ENCODE measurements around the gene TTYH3.
A peak's percentile ranks its signal among the peaks of the same experiment; 100 is the strongest.
"Not testable (repeated sequence)": the region's sequence is repeated elsewhere in the genome, so short reads cannot be mapped to it uniquely, and the experiment has no call there.

The TTYH3 gene

DNA sequence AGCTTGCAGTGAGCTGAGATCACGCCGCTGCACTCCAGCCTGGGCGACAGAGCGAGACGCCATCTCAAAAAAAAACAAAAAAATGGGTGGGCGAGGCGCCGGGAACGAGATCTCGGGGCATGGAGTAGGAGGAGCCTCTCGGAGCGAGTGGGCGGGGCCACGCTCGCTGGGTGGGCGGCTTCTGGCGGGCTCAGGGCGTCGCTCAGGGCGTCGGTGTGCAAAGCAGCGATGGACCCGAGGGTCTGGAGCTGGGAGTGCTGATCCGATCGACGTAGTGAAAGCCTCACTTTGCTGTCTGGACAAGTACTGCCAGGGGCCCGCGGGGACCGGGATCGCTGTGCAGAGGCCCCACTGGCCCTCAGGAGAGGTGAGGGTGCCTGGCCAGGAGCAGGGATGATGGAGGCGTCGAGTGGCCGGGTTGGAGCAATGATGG lies 33.6 kb downstream of the TTYH3 start:
- no peak for DNase-seq (ENCODE audit: low read depth in 2 of 2)

- DNase-seq (ENCODE audit: low read depth in 2 of 2), result no peak
These were observed 34.4 kb downstream of the TTYH3 start for GRCh38 chr7:2666155-2666554.

GRCh38 chr7:2666588-2667250 lies 34.9 kb downstream of the TTYH3 start:
- no peak for DNase-seq (ENCODE audit: low read depth in 2 of 2)

DNA sequence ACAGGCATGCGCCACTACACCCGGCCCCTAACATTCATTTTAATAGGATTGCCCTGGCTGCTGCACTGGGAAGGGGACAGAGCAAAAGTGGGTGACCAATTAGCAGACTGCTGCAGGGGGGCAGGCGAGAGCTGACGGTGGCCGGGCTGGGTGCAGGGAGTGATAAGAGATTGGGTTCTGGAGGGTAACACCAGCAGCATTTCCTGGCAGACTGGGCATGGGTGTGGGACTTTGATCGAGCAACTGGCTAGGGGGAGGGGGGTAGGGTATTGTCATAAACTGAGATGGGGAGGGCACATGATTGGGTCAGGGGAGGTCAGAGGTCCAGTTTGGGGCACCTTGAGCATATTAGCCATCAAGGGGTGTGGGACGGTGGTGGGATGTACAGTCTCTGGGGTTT lies 36.1 kb downstream of the TTYH3 start:
- DNase-seq (ENCODE audit: low read depth in 2 of 2), result no peak

DNA sequence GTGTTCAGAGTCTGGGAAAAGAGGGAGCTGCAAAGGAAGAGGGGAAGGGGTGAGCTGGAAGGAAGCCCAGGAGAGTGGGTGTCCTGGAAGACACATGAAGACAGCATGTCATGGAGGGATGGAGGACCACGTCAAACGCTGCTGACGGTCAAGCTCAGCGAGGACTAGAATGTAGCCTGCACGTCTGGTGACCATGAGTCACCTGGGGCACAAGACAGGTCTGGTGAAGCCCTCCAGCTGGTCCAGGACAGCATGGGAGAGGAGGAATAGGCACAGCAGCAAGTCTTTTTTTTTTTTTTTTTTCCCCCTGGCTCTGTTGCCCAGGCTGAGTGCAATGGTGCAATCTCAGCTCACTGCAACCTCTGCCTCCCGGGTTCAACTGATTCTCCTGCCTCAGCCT lies 36.6 kb downstream of the TTYH3 start:
- DNase-seq (ENCODE audit: low read depth in 2 of 2), result no peak

GRCh38 chr7:2670171-2670570 lies 38.4 kb downstream of the TTYH3 start:
- DNase-seq (ENCODE audit: low read depth in 2 of 2), result no peak

DNA sequence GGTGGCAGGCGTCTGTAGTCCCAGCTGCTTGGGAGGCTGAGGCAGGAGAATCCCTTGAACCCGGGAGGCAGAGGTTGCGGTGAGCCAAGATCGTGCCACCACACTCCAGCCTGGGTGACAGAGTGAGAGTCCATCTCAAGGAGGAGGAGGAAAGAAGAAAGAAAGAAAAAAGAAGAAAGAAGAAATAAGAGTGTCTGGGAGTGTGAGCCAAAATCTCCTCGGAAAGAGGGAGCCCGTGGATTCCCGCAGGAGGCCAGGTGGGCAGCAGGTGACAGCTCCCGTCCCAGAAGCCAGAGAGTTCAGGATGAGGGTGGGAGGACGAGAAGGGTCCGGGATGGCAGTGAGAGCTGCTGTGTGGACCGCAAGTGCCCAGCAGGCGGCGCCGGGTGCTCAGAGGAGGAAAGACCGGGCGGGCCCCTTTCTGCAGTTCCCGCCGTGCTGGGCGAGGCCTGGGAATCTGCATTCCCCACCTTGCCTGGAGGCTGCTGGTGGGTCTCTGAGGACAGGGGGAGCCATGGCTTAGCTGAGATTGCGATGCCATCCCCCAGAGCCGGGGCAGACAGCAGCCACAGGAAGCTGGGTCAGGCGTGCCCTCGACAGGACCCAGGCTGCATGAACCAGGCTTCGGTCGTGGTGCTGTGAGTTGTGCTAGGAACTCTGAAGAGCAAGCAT lies 39.1 kb downstream of the TTYH3 start:
- peak; percentile 50 to 62 for DNase-seq (ENCODE audit: low read depth in 2 of 2)

- DNase-seq (ENCODE audit: low read depth in 2 of 2), result not testable (repeated sequence)
These were observed 41.4 kb downstream of the TTYH3 start for GRCh38 chr7:2673214-2673613.

DNA sequence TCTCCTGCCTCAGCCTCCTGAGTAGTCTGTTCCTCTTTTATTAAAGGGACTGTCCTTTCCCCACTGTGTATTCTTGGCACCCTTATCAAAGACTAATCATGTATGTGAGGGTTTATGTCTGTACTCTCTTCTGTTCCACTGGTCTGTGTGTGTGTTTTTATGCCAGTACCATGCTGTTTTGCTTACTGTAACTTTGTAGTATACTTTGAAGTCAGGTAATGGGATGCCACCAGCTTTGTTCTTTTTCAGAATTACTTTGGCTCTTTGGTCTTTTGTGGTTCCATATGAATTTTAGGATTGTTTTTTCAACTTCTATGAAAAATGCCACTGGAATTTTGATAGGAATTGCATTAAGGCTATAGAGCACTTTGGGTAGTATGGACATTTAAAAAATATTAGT lies 42.1 kb downstream of the TTYH3 start:
- DNase-seq (ENCODE audit: low read depth in 2 of 2), result no peak

DNA sequence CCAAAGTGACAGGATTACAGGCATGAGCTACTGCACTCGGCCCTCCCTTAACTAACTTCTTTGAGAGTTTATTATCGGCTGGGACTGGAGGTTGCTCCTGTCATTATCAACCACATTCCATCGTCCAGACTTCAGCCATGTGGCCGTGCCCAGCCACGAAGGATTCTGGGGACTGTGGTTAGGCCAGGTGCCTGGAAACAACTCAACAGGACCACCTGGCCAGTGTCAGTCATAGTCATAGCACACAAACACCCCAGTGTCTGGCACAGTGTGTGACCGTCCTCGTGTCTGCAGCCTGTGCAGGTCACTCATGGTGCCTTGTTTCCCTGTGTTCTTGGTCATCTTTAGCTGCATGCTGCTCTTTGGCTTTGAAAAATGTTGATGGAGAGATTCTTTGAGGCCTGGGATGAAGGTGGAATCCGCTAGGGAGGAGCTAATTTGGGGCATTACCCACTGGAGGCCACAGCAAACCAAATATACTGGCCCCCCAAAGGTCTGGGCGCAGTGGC lies 43.5 kb downstream of the TTYH3 start:
- DNase-seq (ENCODE audit: low read depth in 2 of 2), result no peak

DNA sequence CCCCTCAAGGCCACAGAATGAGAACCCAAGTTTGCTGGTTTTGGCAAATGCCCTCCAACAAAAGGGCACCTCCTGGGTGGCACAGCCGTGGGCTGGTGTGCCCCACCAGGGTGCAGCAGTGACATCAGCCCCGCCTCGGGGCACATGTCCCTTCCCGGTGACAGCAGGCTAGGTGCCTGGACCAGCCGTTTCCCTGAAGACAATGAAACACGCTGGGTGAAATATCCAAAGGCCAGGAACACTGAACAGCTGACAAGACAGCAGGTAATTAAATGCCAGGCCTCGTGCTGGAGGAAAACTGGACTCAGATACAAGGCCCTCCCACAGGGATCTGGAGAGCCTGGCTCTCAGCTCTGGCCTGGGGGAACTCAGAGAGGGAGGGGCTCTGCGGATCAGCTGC lies 44.8 kb downstream of the TTYH3 start:
- DNase-seq (ENCODE audit: low read depth in 2 of 2), result not testable (repeated sequence)

- DNase-seq (ENCODE audit: low read depth in 2 of 2), result not testable (repeated sequence)
These were observed 46.7 kb downstream of the TTYH3 start for GRCh38 chr7:2678454-2678853.

DNA sequence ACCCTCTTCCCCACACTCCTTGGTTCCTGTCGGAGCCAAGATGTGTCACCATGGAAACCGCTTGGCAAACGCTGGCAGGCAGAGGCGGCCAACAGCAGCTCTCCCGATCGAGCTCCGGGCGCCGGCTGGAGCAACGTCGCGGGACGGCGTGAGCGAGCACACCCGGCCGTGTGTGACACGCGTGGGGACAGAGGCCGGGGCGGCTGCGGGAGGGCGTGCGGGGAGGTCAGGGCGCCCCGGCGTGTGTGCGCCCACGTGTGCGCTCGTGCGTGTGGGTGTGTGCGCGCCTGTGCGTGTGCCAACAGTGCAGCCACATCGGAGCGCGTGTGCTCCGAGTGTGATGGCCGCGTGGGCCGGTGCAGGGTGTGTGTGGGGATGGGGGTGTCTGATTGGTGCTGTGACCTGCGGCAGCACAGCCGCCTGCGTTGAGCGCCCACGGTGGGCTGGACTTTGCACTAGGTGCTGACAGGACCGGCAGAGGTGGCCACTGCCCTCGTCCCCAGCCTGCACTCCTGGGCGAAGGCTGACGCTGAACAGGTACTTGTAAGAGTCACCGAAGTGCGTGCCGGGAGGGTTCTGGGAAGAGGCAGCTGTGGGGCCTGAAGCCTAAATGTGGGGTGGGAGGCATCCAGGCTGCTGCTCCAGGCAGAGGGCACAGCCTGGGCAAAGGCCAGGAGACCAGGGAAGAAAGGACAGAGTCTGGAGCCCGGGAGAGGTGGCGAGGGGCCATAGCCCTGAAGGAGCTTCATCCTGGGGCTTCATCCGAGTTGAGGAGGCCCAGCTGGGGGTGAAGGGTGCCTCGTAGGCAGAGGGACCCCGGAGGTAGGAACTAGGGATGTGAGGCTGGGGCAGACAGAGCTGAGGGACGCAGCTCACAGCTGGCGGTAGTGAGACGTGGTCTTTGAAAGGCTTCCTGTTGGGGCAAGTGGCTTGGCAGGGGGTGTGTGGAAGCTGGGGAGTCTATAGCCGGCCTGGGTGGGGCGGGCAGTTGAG lies 47.6 kb downstream of the TTYH3 start:
- DNase-seq (ENCODE audit: low read depth in 2 of 2), result not testable (repeated sequence)

GRCh38 chr7:2680256-2680655 lies 48.5 kb downstream of the TTYH3 start:
- no peak for DNase-seq (ENCODE audit: low read depth in 2 of 2)

GRCh38 chr7:2680792-2681490 lies 49.2 kb downstream of the TTYH3 start:
- peak; percentile 37 to 50 for DNase-seq (ENCODE audit: low read depth in 2 of 2)

- DNase-seq (ENCODE audit: low read depth in 2 of 2), result no peak
These were observed 50.4 kb downstream of the TTYH3 start for GRCh38 chr7:2681929-2682799.

GRCh38 chr7:2684501-2684900 lies 52.7 kb downstream of the TTYH3 start:
- no peak for DNase-seq (ENCODE audit: low read depth in 2 of 2)

GRCh38 chr7:2686101-2686500 lies 54.3 kb downstream of the TTYH3 start:
- DNase-seq (ENCODE audit: low read depth in 2 of 2), result no peak

DNA sequence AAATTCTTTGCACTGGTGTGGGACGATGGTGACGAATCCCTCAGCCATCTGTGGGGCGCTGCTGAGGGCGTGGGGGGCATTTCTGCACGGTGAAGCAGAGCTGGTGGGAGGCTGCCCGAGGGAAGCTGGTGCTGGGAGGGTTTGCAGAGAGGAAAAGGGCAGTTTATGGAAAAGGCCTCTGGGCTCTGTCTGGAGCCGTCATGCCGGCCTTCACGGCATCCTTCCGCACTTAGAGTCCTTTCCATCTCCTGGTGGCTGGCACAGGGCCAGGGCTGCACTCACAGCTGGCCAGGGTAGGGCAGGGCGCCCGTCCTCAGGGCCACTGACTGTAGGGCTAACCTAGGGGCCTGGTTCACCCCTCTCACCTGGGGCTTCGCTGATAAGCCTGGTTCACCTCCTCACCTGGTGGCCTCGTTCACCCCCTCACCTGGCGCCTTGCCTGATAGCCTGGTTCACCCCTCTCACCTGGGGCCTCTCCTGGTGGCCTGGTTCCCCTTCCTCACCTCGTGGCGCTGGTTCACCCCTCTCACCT lies 55.6 kb downstream of the TTYH3 start:
- DNase-seq (ENCODE audit: low read depth in 2 of 2), result no peak

DNA sequence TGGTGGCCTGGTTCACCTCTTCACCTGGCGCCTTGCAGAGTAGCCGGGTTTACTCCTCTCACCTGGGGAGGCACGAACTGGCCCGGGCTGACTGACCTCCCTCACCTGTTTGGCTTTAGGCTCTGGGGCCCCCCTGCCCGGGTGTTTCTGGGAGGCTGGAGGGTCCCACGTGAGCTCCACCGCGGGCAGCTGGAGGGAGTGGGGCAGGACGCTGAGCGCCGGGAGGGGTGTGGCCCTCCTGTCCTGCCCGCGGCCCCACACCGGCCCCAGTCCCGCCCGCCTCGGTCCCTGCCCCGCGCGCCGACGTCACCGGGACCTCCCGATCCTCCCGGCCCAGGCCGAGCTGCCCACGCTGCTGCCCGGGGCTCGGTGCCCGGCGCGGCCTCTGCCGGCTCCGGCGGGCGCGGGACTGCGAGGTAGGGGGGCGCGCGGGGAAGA lies 56.1 kb downstream of the TTYH3 start, which contains the start of gene AMZ1:
Gene AMZ1, plus strand, starts transcription at position 322 of the 438 bp plus-strand sequence. CDS start 12,250 bp downstream, outside the sequence.
- no peak for DNase-seq (ENCODE audit: low read depth in 2 of 2)

All from stimulated activated CD4-positive, alpha-beta T cell treated with anti-CD3 and anti-CD28 coated beads, Interleukin-1b, Interleukin-23, amount 100 ng/mL, for 4 hours (primary cell).